HG03135 (cell line): ENCODE measurements around the gene EBF3.

ENCODE experiments used
- ATAC-seq: cut with Tn5 transposase; IDR thresholded peaks from one replicate; pipeline ENCODE4 v1.9.1; 2021; ENCODE audit warnings: mild to moderate bottlenecking, moderate library complexity; ENCODE audit not compliant: unreplicated experiment

Gene EBF3

DNA sequence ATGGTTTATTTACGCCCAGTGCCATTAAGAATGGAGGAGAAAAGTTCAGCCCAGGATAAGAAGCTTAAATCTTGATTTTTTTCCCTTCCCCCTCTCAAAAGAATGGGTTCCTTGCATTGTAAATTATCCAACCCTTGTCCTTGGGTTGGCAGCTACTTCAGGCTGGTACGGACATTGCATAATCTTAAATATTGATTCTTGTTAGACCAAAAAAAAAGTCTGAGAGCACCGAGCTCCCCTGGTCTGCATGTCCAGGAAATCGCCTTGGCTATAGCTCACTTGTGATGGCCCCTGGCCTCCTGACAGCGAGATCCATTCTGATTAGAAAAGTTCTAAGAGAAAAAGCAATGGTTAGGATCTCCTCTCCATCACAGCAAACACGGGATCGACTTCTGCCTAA lies 151.7 kb downstream of the EBF3 start:
- ATAC-seq, result no peak

DNA sequence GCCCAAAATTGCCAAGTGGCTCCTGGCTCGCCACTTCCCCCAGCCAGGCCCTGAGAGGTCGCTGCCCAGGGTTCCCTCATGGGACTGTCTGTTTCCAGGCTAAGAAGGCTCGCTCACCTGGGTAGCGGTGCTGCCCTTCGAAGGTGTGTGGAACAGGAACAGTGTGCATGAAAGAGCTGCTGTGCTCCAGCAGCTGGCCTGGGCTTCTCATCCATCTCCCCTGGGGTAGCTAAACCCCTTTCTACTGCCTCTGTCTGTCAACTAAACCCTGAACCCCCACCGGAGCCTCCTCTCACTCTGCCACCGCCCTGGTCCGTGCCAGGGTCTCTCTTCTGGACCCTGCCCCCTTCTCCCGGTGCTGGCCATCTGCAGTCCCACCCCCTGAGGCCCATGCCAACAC lies 152.9 kb downstream of the EBF3 start:
- no peak for ATAC-seq

DNA sequence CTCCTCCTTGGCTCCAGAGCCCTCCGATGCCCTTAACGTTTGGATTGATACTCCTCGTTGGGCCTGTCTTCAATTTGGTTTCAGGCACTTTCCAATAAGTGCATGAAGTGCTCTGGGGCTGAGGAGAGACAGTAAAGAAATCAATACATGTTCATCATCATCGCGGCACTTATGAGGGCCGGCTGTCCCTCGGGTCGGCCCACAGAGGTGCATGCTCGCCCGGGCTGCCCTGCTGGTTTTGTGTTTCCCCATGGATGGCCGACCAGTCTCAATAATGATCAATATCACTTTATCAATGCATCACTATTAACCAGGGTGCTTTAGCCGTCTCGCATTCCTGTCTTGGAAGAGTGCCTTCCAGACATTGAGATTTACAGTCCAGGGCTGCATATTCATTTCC lies 154.2 kb downstream of the EBF3 start:
- ATAC-seq, result no peak

DNA sequence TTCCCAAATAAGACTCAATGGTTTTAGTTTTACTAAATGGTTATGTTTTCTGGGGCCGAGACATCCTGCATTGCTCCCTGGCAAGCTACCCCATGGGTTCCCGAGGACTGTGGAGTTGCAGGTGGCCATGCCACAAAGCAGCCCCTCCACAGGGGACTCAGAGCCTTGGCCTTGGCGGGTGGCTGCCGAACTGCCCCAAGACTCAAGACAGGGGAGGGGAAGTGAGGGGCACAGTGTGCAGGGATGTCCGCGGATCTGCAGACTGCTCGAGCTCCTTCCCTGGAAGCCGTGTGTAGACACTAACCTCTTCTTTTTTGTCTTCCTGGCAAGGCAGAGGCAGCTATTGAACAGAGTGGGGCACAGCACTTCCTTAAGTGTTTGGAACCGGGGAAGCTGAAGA lies 154.6 kb downstream of the EBF3 start:
- no peak for ATAC-seq

DNA sequence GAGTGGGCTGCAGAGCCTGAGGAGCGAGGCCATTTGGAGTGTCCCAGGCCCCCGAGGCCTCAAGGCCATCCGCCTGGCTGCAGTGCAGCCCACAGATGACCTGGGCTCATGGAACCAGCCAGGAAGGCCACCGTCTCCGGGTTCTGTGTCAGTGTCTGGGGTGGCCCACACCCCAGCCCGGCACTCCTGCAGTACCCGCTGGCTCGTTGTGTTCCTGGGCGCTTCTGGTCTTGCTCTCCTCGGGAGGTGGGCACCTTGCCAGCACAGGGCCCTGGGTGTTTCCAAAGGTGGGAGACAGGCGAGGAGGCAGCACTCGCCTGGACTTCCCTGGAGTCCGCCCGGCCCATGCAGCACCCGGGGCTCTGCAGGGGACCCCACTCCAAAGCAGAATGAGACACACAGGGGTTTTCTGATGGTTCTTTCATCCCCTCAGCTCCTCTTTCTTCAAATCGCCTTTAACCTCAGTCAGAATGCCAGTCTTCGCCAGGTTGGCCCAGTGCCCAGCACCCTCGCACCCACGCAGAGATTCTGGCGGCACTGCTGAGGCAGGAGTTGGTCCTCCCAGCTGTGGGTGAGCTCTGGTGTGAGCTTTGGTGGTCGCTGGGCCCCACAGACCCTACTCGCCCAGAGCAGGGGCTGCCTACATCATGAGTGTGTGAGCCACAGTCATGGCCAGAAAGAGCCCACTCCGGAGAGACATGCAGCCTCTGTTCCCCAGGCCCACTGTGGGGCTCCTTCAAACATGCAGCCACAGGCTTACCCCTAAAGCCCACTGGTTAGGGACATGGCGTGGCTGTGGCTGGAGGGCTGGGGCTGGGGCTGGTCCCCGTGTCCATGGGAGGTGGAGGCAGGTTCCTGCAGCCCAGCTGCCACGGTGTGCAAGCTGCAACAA lies 155.7 kb downstream of the EBF3 start:
- no peak for ATAC-seq

DNA sequence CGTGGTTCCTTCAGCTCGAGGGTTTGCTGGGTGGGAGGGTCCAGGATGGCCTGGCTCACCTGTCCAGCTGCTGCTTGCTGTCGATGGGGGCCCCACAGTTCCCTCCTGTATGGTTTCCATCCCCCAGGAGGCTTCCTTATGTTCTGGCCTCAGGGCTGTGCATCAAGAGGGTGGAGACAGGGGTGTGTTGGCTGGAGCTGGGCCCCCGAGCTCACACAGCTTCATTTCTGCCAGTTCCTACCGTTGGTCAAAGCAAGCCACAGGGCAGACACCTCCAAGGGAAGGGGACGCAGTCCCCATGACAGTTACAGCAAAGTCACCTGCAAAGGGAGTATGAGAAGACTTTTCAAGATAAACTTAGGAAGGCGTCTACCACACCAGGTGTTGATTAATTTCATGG lies 156.9 kb downstream of the EBF3 start:
- ATAC-seq, result no peak

DNA sequence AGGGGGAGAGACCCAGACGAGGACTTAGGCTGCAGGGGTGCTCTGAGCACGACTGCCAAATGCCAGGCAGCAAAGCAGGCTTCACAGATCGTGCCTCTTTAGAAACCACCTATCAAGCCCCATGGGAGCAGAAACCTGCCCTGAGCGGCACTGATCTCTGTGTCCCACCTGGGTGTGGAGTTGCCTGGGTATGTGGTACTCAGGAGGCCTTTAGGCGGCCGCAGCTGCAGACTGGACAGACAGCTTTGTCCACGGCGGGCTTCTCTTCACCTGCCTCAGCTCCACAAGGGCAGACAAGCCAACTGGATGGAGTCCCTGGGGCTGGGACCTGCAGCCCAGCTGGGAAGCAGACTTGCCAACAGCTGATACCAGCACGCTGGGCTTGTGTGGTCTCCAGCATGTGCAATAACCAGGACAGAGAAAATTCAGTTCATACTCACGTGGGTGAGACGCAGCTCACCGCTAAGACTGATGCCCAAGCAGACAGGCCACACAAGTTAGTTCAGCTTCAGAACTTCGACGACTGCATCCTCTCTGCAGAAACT lies 163.2 kb downstream of the EBF3 start:
- ATAC-seq, result no peak

DNA sequence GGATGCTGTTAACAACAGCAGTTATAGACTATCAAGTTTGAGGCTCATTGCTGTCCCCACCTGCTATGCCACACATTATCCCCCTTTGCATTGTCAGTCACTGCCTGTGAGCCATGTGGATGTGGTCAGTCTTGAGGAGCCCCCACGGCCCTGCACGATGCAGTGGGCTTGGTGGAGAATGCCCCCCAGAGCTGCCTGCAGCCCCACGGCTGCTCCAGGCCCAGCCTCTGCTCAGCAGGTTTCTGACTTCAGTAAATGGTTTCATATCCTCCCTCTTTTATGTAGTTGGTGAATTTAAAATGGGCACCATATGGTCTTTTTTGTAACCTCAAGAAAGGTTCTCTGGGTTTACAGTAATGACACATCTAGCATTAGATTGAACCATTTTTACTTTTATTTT lies 164.1 kb downstream of the EBF3 start:
- ATAC-seq, result no peak

DNA sequence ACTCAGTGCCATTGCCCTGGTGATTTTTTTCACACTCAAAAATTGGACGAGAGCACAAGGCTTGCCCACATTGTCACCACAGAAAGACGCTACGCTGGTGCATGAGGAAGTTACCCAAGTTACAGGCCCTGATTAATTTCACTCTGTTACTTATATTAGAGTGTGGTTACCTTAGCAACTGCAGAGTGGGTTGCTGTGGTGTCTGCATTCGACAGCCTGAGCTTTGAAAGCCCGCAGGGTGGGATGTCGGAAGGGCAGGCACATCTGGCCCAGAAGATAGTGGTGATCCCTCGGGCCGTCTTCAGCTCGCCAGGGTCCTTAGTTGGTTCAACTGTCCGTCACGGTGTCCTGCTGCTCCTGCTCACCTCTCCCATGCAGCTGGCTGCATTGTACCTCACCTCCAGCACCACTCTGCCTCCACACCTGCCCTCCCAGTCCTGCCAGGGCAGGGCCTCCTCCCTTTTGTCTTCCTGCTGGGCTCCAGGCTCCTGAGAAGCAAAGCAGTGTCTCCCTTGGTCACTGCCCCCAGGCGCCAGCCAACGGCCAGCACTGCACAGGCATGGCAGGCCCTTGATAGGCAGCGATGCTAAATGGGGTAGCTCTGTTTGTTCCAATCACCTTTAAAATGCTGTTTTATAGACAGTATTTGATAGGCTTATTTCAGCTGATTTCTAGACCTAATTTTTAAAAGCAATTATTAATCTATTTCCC lies 167.2 kb downstream of the EBF3 start:
- ATAC-seq, result no peak

DNA sequence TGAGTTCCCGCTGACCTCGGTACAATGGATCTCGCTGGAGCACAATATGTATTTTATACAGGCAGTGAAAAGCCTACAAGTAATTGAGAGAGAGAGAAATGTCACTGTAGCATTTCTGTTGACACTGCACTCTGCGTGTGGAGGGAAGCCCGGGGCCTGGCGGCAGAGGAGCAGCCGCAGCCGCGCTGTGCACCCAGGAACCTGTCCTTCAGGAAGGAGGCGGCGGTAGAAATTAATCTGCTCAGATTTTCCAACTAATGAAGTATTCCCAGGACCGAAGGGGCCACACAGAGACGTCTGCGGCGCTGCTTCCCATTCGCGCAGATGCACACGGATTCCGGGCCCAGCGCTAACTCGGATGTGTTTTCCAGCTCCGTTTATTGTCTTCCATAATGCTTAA lies 170.1 kb downstream of the EBF3 start:
- no peak for ATAC-seq

DNA sequence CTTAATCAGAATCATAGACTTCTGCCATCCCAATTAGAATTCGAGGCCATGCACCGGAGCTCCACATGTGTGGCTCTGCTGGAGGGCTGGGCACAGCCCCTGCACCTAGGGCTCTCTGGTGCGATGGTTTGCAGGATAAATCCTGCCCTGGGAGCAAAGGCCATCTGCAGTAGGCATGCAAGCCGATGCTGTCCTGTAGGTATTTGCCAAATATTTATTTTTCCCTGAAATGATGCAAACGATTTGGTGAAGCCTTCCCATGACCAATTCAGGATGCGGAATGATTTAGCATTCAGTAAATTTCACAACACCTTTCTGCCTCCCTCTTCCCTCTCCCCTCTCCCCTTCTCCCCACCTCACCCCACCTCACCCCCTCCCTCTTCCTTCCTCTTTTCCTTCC lies 170.6 kb downstream of the EBF3 start:
- ATAC-seq, result no peak

DNA sequence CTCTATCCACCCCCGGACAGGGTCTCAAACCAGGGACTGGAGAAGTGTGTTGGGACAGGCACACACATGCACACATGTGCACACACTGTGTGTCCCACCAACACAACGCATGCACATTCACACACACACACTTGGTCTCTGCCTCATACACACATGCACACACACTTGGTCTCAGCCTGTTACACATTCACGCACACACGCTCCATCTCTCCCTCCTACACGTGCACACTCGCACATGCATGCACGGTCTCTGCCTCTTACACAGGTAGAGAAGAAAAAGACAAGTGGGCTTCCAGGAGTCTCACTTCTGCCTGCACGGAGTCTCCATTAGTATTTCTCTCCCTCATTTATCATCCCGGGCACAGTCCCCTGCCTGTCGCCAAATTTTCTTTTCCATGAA lies 171.2 kb downstream of the EBF3 start:
- ATAC-seq, result no peak

DNA sequence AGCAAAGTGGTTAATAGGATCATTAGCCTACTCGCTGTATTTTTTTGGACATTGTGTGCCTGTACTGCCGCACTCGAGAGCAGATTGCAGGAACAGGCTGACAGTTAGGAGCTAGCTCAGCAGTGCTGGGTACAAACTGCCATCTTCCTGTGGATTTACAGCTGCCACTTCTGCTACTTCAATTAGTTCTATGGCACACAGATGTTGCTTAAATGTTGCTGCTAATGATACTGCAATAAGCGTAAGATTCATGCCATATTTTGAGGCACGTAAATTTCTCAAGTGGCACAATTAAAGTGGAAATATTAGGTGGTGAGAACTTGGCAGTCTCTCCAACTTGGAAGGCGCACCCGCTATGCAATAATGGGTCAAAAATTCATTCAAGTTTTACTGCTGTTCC lies 171.9 kb downstream of the EBF3 start:
- ATAC-seq, result no peak

DNA sequence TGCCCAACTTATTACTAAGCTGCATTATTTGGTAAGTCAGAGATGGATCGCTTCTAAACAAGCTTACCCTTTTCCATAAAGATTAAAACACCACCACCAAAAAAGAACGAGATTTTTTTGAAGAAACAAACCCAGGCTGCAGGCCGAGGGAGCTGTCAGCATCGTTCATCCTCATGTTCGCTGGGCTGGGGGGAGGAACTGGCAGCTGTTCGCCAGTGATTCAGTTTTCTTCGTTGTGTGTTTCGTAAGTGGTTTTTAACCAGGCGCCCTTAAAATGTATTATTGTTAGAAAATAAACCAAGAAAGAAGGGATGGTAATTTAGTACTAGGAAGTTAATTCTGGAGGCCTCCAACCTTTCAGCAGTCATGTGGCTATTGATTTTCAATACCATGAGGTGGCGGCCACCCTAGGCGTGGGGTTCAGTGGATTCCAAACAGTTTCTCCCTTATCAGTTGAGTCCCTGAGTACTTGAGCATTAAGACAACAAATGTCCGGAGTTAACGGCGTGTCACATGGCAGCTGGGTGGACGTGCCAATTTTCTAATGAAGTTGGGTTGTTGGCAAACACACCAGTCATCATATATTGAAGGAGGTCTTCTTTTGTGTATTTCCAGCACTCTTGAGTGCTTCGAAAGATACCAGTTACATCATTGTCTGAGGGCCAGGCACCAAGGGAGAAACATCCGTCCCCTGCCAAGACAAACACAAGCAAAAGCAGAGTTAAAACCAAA lies 173.2 kb downstream of the EBF3 start:
- no peak for ATAC-seq

DNA sequence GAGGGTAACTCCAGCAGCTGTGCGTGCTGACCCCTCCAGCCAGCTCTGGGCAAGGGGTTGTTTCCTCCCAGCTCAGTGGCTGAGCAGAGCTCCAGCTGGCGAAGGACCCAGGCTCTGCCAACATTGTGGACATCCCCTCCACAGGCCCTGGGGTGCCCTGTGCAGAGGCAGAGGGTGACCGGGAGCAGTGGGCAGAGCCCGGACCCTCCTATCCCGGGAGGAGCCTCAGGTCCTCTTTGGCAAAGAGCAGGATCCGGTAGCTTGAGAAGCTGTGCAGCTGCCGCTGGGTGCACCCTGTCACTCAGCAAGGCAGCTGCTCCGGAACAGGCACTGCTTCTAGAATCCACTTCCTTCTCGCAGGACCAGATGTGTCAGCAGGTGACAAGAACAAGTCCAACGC lies 175.9 kb downstream of the EBF3 start:
- ATAC-seq, result no peak

DNA sequence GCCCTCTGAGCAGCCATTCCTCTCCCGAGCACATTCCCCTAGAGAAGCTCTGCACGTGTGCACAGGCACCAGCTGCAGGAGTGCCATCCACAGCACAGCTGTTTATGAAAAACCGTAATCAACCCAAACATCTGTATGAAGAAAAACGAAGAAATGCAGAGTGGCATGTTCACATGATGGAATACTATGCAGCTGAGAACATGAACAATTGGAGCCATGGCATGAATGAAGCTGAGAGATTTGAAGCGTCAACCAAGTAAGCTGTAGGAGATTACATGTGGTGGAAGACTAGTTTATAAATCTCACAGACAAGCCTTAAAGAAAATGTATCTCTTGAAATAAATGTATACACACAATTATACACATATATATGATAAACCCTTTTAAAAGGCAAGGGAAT lies 176.5 kb downstream of the EBF3 start:
- no peak for ATAC-seq

DNA sequence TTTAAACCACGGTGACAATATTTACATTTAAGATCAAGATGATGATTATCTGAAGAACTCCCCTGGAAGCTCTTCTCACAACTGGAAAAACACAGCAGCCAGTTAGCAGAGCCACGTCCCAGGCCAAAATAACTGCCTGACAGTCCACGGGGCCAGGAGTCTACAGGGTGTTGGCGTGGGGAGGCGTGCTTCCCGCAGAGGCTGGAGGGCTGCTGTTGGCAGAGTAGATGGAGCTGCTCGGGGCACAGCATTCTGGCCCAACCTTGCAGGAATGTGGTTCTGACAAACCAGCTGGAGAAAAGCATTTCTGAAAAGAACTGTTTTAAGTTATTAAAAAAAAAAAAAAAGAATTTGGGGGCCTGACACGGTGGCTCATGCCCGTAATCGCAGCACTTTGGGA lies 177.9 kb downstream of the EBF3 start:
- no peak for ATAC-seq

DNA sequence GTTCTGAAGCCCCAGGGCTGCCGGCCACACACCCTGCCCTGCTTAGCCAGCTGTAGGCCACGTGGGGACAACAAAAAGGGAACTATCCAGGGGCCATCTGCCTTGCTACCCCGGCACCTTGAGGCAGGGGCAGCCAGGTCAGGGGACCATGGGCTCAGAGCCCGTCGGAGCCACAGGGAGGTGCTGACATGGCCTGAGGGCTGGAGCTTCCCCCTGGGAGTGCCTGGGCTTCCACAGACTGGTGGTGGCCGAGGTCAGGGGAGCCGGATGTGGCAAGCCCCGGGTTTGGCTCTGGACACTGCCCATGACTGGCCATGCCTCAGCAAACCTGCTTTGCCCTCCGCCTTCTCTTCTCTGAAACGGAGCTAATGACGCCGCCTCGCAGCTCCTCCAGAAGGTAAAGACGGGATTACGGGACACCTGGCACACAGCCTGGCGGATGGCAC lies 178.5 kb downstream of the EBF3 start:
- ATAC-seq, result no peak
